ENCODE measurements around the gene ELMO2. TPM values are rescaled to one million over a fixed set of nuclear protein-coding genes. Genes with fewer than 3 reads are reported as not detected.

ELMO2 gene
- total RNA-seq, 1 experiment from 2014 or later = 51.6 TPM

- TF ChIP-seq CTCF (IDR thresholded peaks at IDR 0.05; ENCODE audit: unreplicated experiment) = no peak
- Mint-ChIP-seq H3K9me3 (ENCODE audit: low read depth, unreplicated experiment) (no peaks in the 10 kb centered on the region), H3K36me3 (ENCODE audit: insufficient read depth, unreplicated experiment) (peaks cover 16% of the 10 kb centered on the region), H3K4me3 (ENCODE audit: low read depth, unreplicated experiment) (no peak overlapping the region), H3K27me3 (ENCODE audit: unreplicated experiment) (no peaks in the 10 kb centered on the region), H3K27ac (ENCODE audit: unreplicated experiment) (no peak overlapping the region), H3K4me1 (ENCODE audit: low read depth, unreplicated experiment) (peaks cover 41% of the 10 kb centered on the region)
- DNase-seq = no peak
- BruUV-seq (replicated peaks) = no TSS peak
- CTCF ChIA-PET = no interaction called here
- intact Hi-C loops (cut with micrococcal nuclease; ENCODE audit: unreplicated experiment) = no loop called here
These were observed 4.9 kb downstream of the ELMO2 start for GRCh38 chr20:46401478-46401860.

- CTCF ChIA-PET = interaction anchor here (0.8 kb wide), 1 partner anchor 37 kb away, joined by 3 read pairs; no protein-coding TSS in a partner anchor
- Mint-ChIP-seq H3K4me1 (ENCODE audit: low read depth, unreplicated experiment) (peaks cover 41% of the 10 kb centered on the region), H3K9me3 (ENCODE audit: low read depth, unreplicated experiment) (no peaks in the 10 kb centered on the region), H3K4me3 (ENCODE audit: low read depth, unreplicated experiment) (no peak overlapping the region), H3K36me3 (ENCODE audit: insufficient read depth, unreplicated experiment) (peaks cover 11% of the 10 kb centered on the region), H3K27ac (ENCODE audit: unreplicated experiment) (no peak overlapping the region), H3K27me3 (ENCODE audit: unreplicated experiment) (no peaks in the 10 kb centered on the region)
- intact Hi-C loops (cut with micrococcal nuclease; ENCODE audit: unreplicated experiment) = no loop called here
- TF ChIP-seq CTCF (IDR thresholded peaks at IDR 0.05; ENCODE audit: unreplicated experiment) = no peak
- no peak for DNase-seq
- BruUV-seq (replicated peaks) = no TSS peak
These were observed 5.5 kb downstream of the ELMO2 start for GRCh38 chr20:46400828-46401477.

- no peaks in the 10 kb centered on the region for H3K27me3 Mint-ChIP-seq (ENCODE audit: unreplicated experiment)
- intact Hi-C loops (cut with micrococcal nuclease; ENCODE audit: unreplicated experiment) = no loop called here
- H3K4me1 Mint-ChIP-seq (ENCODE audit: low read depth, unreplicated experiment) = peaks cover 37% of the 10 kb centered on the region
- DNase-seq = no peak
- no TSS peak for BruUV-seq (replicated peaks)
- no peaks in the 10 kb centered on the region for H3K9me3 Mint-ChIP-seq (ENCODE audit: low read depth, unreplicated experiment)
- no peak for TF ChIP-seq CTCF (IDR thresholded peaks at IDR 0.05; ENCODE audit: unreplicated experiment)
- CTCF ChIA-PET = interaction anchor here (0.8 kb wide), 1 partner anchor 36 kb away, joined by 3 read pairs; no protein-coding TSS in a partner anchor
- no peak overlapping the region for H3K27ac Mint-ChIP-seq (ENCODE audit: unreplicated experiment)
- peaks cover 4% of the 10 kb centered on the region for H3K36me3 Mint-ChIP-seq (ENCODE audit: insufficient read depth, unreplicated experiment)
- no peak overlapping the region for H3K4me3 Mint-ChIP-seq (ENCODE audit: low read depth, unreplicated experiment)
These were observed 6.2 kb downstream of the ELMO2 start for GRCh38 chr20:46400253-46400652.

- H3K4me3 Mint-ChIP-seq (ENCODE audit: low read depth, unreplicated experiment) = no peak overlapping the region
- CTCF ChIA-PET = no interaction called here
- H3K36me3 Mint-ChIP-seq (ENCODE audit: insufficient read depth, unreplicated experiment) = no peaks in the 10 kb centered on the region
- BruUV-seq (replicated peaks) = no TSS peak
- no peak for DNase-seq
- H3K9me3 Mint-ChIP-seq (ENCODE audit: low read depth, unreplicated experiment) = no peaks in the 10 kb centered on the region
- no peaks in the 10 kb centered on the region for H3K27me3 Mint-ChIP-seq (ENCODE audit: unreplicated experiment)
- H3K4me1 Mint-ChIP-seq (ENCODE audit: low read depth, unreplicated experiment) = peaks cover 31% of the 10 kb centered on the region
- no peak for TF ChIP-seq CTCF (IDR thresholded peaks at IDR 0.05; ENCODE audit: unreplicated experiment)
- intact Hi-C loops (cut with micrococcal nuclease; ENCODE audit: unreplicated experiment) = no loop called here
- H3K27ac Mint-ChIP-seq (ENCODE audit: unreplicated experiment) = peak overlapping the region; percentile 37
These were observed 7.0 kb downstream of the ELMO2 start for GRCh38 chr20:46399401-46399800.
